ENCODE measurements around the gene MED16.

MED16 gene

GRCh38 chr19:876780-877314 is 16.1 kb downstream of the MED16 start:
- DNase-seq (ENCODE audit: low read depth): no peak
- H3K4me3 ChIP-seq (ENCODE audit: low read length): no peak overlapping the region
- TF ChIP-seq CTCF (conservative IDR thresholded peaks at IDR 0.05; ENCODE audit: low read depth, low read length): no peak

- H3K4me3 ChIP-seq (ENCODE audit: low read length): no peak overlapping the region
- DNase-seq (ENCODE audit: low read depth): no peak
- no peak for TF ChIP-seq CTCF (conservative IDR thresholded peaks at IDR 0.05; ENCODE audit: low read depth, low read length)
These were observed 16.9 kb downstream of the MED16 start for GRCh38 chr19:876089-876488.

- no peak for DNase-seq (ENCODE audit: low read depth)
- TF ChIP-seq CTCF (conservative IDR thresholded peaks at IDR 0.05; ENCODE audit: low read depth, low read length): no peak
- no peak overlapping the region for H3K4me3 ChIP-seq (ENCODE audit: low read length)
These were observed 17.6 kb downstream of the MED16 start for GRCh38 chr19:875265-875879.

- no peak for DNase-seq (ENCODE audit: low read depth)
- no peak overlapping the region for H3K4me3 ChIP-seq (ENCODE audit: low read length)
These were observed 19.4 kb downstream of the MED16 start for GRCh38 chr19:873561-874041.

GRCh38 chr19:873084-873483 is 19.9 kb downstream of the MED16 start:
- no peak overlapping the region for H3K4me3 ChIP-seq (ENCODE audit: low read length)
- no peak for DNase-seq (ENCODE audit: low read depth)
- TF ChIP-seq CTCF (conservative IDR thresholded peaks at IDR 0.05; ENCODE audit: low read depth, low read length): no peak

More at GRCh38 chr19:873561-874041, 19.4 kb downstream of the MED16 start:
- TF ChIP-seq CTCF (conservative IDR thresholded peaks at IDR 0.05; ENCODE audit: low read depth, low read length): no peak

GRCh38 chr19:872266-872951 is 20.6 kb downstream of the MED16 start:
- DNase-seq (ENCODE audit: low read depth): no peak
- TF ChIP-seq CTCF (conservative IDR thresholded peaks at IDR 0.05; ENCODE audit: low read depth, low read length): no peak
- H3K4me3 ChIP-seq (ENCODE audit: low read length): no peak overlapping the region

Measured in retinal pigment epithelial cell (primary cell).